Activated CD4-positive, alpha-beta T cell treated with anti-CD3 and anti-CD28 coated beads for 36 hours (primary cell): ENCODE measurements around the gene MCTP1. TPM values are rescaled to one million over a fixed set of nuclear protein-coding genes. Genes with fewer than 3 reads are reported as not detected.

ENCODE experiments used
- ATAC-seq: fragments of 200-7000 bp; cut with Tn5 transposase; one replicate; pipeline ENCODE4 v1.10.0; 2021; ENCODE audit warnings: mild to moderate bottlenecking, moderate library complexity
- CTCF ChIA-PET: fragments of 350-600 bp; sonication (Branson Sonifier 250); formaldehyde crosslinking; loops from one replicate; lab custom pipeline; 2021; ENCODE audit warnings: antibody characterized with exemption; lab: Charles Lee
- POLR2A ChIA-PET: fragments of 350-600 bp; sonication (Branson Sonifier 250); formaldehyde crosslinking; loops from one replicate; lab custom pipeline; 2021; ENCODE audit warnings: antibody characterized with exemption, inconsistent platforms; lab: Charles Lee
- DNase-seq: peaks from one replicate; pipeline ENCODE4 v3.0.0-alpha.2; 2020
- H3K27ac Mint-ChIP-seq: one replicate; pipeline ENCODE4 v1.8.0; 2021; ENCODE audit warnings: mixed read lengths
- H3K27me3 Mint-ChIP-seq: one replicate; pipeline ENCODE4 v1.8.0; 2021; ENCODE audit warnings: mixed read lengths
- H3K36me3 Mint-ChIP-seq: one replicate; pipeline ENCODE4 v1.8.0; 2021; ENCODE audit warnings: low read depth, mixed read lengths
- H3K4me1 Mint-ChIP-seq: one replicate; pipeline ENCODE4 v1.8.0; 2021; ENCODE audit warnings: mixed read lengths
- H3K4me3 Mint-ChIP-seq: one replicate; pipeline ENCODE4 v1.8.0; 2021; ENCODE audit warnings: mild to moderate bottlenecking, moderate library complexity, mixed read lengths
- H3K9me3 Mint-ChIP-seq: one replicate; pipeline ENCODE4 v1.8.0; 2021; ENCODE audit warnings: low read depth, mixed read lengths
- intact Hi-C, 2 experiments: fragments of 100-400 bp; cut with DNase I in 1 of 2; cut with micrococcal nuclease in 1 of 2; formaldehyde crosslinking; loops; one replicate each; pipeline versions ENCODE4 v1.14.2 to v1.15.1; 2022 to 2024; cut with DNase I, micrococcal nuclease
- total RNA-seq, 2 experiments: library from RNA; stranded (reverse); gene quantifications; one replicate each; pipeline ENCODE4 v1.2.3, GENCODE V29; 2021

The MCTP1 gene
- total RNA-seq, 2 experiments from 2014 or later, result 0.32 to 0.53 TPM

GRCh38 chr5:95111141-95111540 lies 173.8 kb downstream of the MCTP1 start:
- DNase-seq (no peak), ATAC-seq (no peak)
- Mint-ChIP-seq H3K36me3 (no peaks in the 10 kb centered on the region), H3K27ac (no peak overlapping the region), H3K9me3 (peaks cover 3% of the 10 kb centered on the region), H3K27me3 (no peaks in the 10 kb centered on the region), H3K4me3 (no peak overlapping the region), H3K4me1 (no peaks in the 10 kb centered on the region)
- ChIA-PET CTCF (no interaction called here), POLR2A (no interaction called here)
- intact Hi-C loops, result no loop called here

- no peak overlapping the region for H3K27ac Mint-ChIP-seq
- no peaks in the 10 kb centered on the region for H3K36me3 Mint-ChIP-seq
- H3K4me3 Mint-ChIP-seq, result no peak overlapping the region
- intact Hi-C loops, result no loop called here
- POLR2A ChIA-PET, result no interaction called here
- CTCF ChIA-PET, result no interaction called here
- ATAC-seq, result no peak
- no peaks in the 10 kb centered on the region for H3K9me3 Mint-ChIP-seq
- H3K4me1 Mint-ChIP-seq, result no peaks in the 10 kb centered on the region
- H3K27me3 Mint-ChIP-seq, result no peaks in the 10 kb centered on the region
- DNase-seq, result no peak
These were observed 174.8 kb downstream of the MCTP1 start for GRCh38 chr5:95110118-95110517.

GRCh38 chr5:95107138-95107537 lies 177.8 kb downstream of the MCTP1 start:
- no peaks in the 10 kb centered on the region for H3K4me1 Mint-ChIP-seq
- no peak overlapping the region for H3K27ac Mint-ChIP-seq
- ATAC-seq (no peak), DNase-seq (no peak)
- POLR2A ChIA-PET, result no interaction called here
- H3K9me3 Mint-ChIP-seq, result no peaks in the 10 kb centered on the region
- intact Hi-C loops, result no loop called here
- no peaks in the 10 kb centered on the region for H3K36me3 Mint-ChIP-seq
- H3K27me3 Mint-ChIP-seq, result no peaks in the 10 kb centered on the region
- CTCF ChIA-PET, result no interaction called here
- no peak overlapping the region for H3K4me3 Mint-ChIP-seq

GRCh38 chr5:95105638-95106037 lies 179.3 kb downstream of the MCTP1 start:
- ChIA-PET POLR2A (no interaction called here), CTCF (no interaction called here)
- Mint-ChIP-seq H3K27me3 (no peaks in the 10 kb centered on the region), H3K9me3 (no peaks in the 10 kb centered on the region), H3K27ac (no peak overlapping the region), H3K4me3 (no peak overlapping the region), H3K4me1 (no peaks in the 10 kb centered on the region), H3K36me3 (no peaks in the 10 kb centered on the region)
- intact Hi-C loops, result no loop called here
- ATAC-seq, result no peak
- no peak for DNase-seq

GRCh38 chr5:95102687-95103086 lies 182.2 kb downstream of the MCTP1 start:
- intact Hi-C loops, result no loop called here
- ChIA-PET CTCF (interaction anchor here (1.1 kb wide), 1 partner anchor 10 kb away, joined by 3 read pairs; no protein-coding TSS in a partner anchor), POLR2A (no interaction called here)
- Mint-ChIP-seq H3K36me3 (no peaks in the 10 kb centered on the region), H3K4me1 (no peaks in the 10 kb centered on the region), H3K9me3 (no peaks in the 10 kb centered on the region), H3K27ac (no peak overlapping the region), H3K4me3 (no peak overlapping the region), H3K27me3 (no peaks in the 10 kb centered on the region)
- DNase-seq (no peak), ATAC-seq (no peak)

GRCh38 chr5:95102080-95102479 lies 182.8 kb downstream of the MCTP1 start:
- ATAC-seq, result no peak
- Mint-ChIP-seq H3K4me1 (no peaks in the 10 kb centered on the region), H3K4me3 (no peak overlapping the region)

GRCh38 chr5:95100551-95100950 lies 184.3 kb downstream of the MCTP1 start:
- ChIA-PET POLR2A (no interaction called here), CTCF (interaction anchor here (0.7 kb wide), 1 partner anchor 8 kb away, joined by 4 read pairs; no protein-coding TSS in a partner anchor)
- Mint-ChIP-seq H3K9me3 (no peaks in the 10 kb centered on the region), H3K4me1 (no peaks in the 10 kb centered on the region), H3K27me3 (peaks cover 3% of the 10 kb centered on the region), H3K27ac (no peak overlapping the region), H3K4me3 (no peak overlapping the region), H3K36me3 (no peaks in the 10 kb centered on the region)
- DNase-seq (no peak), ATAC-seq (no peak)
- intact Hi-C loops, result no loop called here

More at GRCh38 chr5:95102080-95102479, 182.8 kb downstream of the MCTP1 start:
- no peak for DNase-seq
- intact Hi-C loops, result no loop called here
- peaks cover 2% of the 10 kb centered on the region for H3K27me3 Mint-ChIP-seq
- no peak overlapping the region for H3K27ac Mint-ChIP-seq
- CTCF ChIA-PET, result interaction anchor here (1.1 kb wide), 1 partner anchor 10 kb away, joined by 3 read pairs; no protein-coding TSS in a partner anchor
- no peaks in the 10 kb centered on the region for H3K36me3 Mint-ChIP-seq
- H3K9me3 Mint-ChIP-seq, result no peaks in the 10 kb centered on the region
- POLR2A ChIA-PET, result no interaction called here

- peaks cover 4% of the 10 kb centered on the region for H3K27me3 Mint-ChIP-seq
- no peaks in the 10 kb centered on the region for H3K4me1 Mint-ChIP-seq
- CTCF ChIA-PET, result interaction anchor here (1.1 kb wide), 1 partner anchor 10 kb away, joined by 5 read pairs; no protein-coding TSS in a partner anchor
- H3K27ac Mint-ChIP-seq, result no peak overlapping the region
- H3K4me3 Mint-ChIP-seq, result no peak overlapping the region
- intact Hi-C loops, result no loop called here
- ATAC-seq (no peak), DNase-seq (no peak)
- H3K9me3 Mint-ChIP-seq, result no peaks in the 10 kb centered on the region
- no peaks in the 10 kb centered on the region for H3K36me3 Mint-ChIP-seq
- POLR2A ChIA-PET, result no interaction called here
These were observed 186.9 kb downstream of the MCTP1 start for GRCh38 chr5:95098012-95098411.

GRCh38 chr5:95093211-95093610 lies 191.7 kb downstream of the MCTP1 start:
- Mint-ChIP-seq H3K27me3 (peaks cover 4% of the 10 kb centered on the region), H3K4me1 (no peaks in the 10 kb centered on the region), H3K4me3 (no peak overlapping the region), H3K36me3 (no peaks in the 10 kb centered on the region), H3K9me3 (peaks cover 4% of the 10 kb centered on the region), H3K27ac (no peak overlapping the region)
- intact Hi-C loops, result no loop called here
- CTCF ChIA-PET, result interaction anchor here (0.6 kb wide), 1 partner anchor 1614 kb away, joined by 3 read pairs; no protein-coding TSS in a partner anchor
- ATAC-seq (no peak), DNase-seq (no peak)
- POLR2A ChIA-PET, result no interaction called here

GRCh38 chr5:95090774-95091173 lies 194.1 kb downstream of the MCTP1 start:
- Mint-ChIP-seq H3K36me3 (no peaks in the 10 kb centered on the region), H3K4me3 (no peak overlapping the region), H3K9me3 (peaks cover 4% of the 10 kb centered on the region), H3K4me1 (no peaks in the 10 kb centered on the region), H3K27me3 (peaks cover 5% of the 10 kb centered on the region), H3K27ac (no peak overlapping the region)
- intact Hi-C loops, result no loop called here
- DNase-seq (no peak), ATAC-seq (no peak)
- POLR2A ChIA-PET, result no interaction called here
- CTCF ChIA-PET, result no interaction called here

GRCh38 chr5:95087816-95088317 lies 197.0 kb downstream of the MCTP1 start:
- H3K27ac Mint-ChIP-seq, result no peak overlapping the region
- no peak overlapping the region for H3K4me3 Mint-ChIP-seq
- peaks cover 4% of the 10 kb centered on the region for H3K9me3 Mint-ChIP-seq
- DNase-seq, result no peak
- ChIA-PET CTCF (no interaction called here), POLR2A (no interaction called here)
- H3K4me1 Mint-ChIP-seq, result no peaks in the 10 kb centered on the region
- peaks cover 4% of the 10 kb centered on the region for H3K27me3 Mint-ChIP-seq
- intact Hi-C loops, result loop anchor here in 1 of 2 experiments (10.0 kb wide), 1 partner anchor 123 kb away; no protein-coding TSS in a partner anchor
- ATAC-seq, result no peak
- H3K36me3 Mint-ChIP-seq, result no peaks in the 10 kb centered on the region

GRCh38 chr5:95086927-95087815 lies 197.7 kb downstream of the MCTP1 start:
- Mint-ChIP-seq H3K4me1 (no peaks in the 10 kb centered on the region), H3K9me3 (peaks cover 4% of the 10 kb centered on the region), H3K27me3 (peaks cover 4% of the 10 kb centered on the region), H3K4me3 (no peak overlapping the region), H3K36me3 (no peaks in the 10 kb centered on the region), H3K27ac (no peak overlapping the region)
- DNase-seq (no peak), ATAC-seq (no peak)
- ChIA-PET POLR2A (no interaction called here), CTCF (no interaction called here)
- intact Hi-C loops, result loop anchor here in 1 of 2 experiments (10.0 kb wide), 1 partner anchor 122 kb away; no protein-coding TSS in a partner anchor
